SH-SY5Y (cell line): ENCODE results near the gene BRWD1.

Experiments used
- GATA2 ChIP-seq: IDR thresholded peaks from 2 replicates; pipeline ENCODE4 v1.6.1; 2011; ENCODE audit warnings: mild to moderate bottlenecking, low read depth, low read length
- GATA3 ChIP-seq: IDR thresholded peaks from 2 replicates; pipeline ENCODE4 v1.6.1; 2011; ENCODE audit warnings: low read depth, mild to moderate bottlenecking, low read length, moderate library complexity

DNA sequence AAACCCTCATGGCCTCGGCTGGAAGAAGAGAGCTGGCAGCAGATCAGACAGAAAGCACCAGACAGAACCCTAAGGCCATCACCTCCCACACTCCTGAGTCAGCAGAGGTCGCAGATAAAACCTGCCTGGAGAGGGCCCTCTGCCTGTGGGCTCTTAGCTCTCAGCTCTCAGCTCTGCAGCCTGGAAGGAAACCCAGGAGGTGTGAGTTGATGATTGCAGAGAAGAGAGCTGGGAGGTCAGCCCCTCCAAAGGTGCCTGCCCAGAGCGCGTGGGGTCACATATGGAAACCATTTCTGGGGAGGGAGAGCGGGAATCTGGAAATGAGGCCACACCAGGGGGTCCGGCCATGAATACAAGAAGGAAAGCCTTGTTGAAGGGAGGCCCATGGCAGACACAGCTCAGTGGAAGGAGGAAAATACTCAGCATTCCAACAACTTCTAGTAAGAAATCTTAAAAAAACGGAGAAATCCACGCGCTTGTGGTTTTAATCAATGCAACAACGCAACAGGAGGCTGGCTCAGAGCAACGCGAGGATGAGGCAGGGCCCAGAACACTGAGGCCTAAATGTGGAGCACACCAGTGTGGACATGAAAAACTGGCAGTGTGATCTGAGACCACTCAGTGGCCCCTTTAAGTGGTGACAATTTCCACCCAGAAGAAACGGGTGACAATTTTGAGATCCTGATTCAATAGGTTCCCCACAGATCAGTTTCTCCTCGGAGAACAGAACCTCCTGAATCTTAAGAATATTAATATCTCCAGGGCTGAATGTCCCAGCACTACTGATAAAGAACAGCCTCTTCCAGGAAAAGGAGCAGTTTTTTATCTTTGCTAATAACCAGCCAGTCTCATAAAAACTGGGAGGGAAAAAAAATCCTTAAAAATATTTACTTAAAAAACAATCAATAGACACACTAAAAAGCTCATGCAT, 175.9 kb downstream of the BRWD1 start:
- TF ChIP-seq GATA2 = no peak
- no peak for TF ChIP-seq GATA3
